NOMO-1 treated with dmso at 0.1 percent for 144 hours (cell line): ENCODE results near the gene AFF3.
"Not testable (repeated sequence)": the region's sequence is repeated elsewhere in the genome, so short reads cannot be mapped to it uniquely, and the experiment has no call there.

Experiments
- DNase-seq: peaks from one replicate; lab custom pipeline; 2025; ENCODE audit not compliant: unreplicated experiment; lab: John Stamatoyannopoulos, UW

Gene AFF3

DNA sequence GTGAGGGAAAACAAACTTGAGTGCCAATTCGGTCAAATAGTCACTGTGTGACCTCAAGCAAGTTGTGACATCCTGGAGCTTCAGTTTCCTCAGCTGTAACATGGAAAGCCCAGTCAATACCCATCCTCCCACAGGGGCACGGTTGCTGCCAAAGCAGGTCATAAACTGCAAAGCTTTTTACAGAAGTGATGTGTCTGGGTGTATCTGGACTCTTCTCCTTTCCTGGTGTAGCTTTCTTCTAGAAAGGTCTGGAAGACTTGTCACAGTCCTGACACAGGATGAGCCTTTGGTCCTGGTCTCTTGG lies 4.2 kb upstream of the AFF3 start:
- DNase-seq: no peak

DNA sequence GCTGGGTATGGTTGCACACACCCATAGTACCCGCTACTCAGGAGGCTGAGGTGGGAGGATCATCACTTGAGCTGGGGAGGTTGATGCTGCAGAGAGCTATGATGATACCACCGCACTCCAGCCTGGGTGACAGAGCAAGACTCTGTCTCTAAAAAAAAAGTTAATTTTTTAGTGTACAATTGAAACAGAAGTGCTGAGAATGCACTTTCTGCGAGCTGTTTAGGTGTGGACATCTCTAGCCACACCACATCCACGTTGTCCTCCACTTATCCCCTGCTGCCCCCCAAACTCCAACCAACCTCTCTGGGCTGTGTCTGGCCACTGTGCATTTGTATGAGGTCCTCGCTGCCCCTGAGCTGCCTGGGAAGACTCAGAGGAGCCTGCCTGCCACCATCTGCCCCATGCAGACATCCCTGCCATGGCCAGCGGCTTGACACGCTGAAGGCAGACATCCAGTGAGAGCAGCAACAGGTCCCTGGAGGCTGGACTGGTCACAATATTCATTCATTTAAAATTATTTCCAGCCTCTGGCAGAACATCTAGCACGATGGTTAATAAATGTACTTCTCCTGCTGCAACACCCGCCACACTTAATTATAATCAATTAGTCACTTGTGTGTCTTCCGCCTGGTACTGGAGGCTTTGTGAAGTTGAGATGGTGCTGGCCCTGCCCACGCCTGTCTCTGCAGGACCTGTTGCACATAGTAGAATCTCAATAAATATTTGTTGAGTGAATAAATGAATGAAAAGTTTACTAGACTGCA lies 3.7 kb upstream of the AFF3 start:
- no peak for DNase-seq

DNA sequence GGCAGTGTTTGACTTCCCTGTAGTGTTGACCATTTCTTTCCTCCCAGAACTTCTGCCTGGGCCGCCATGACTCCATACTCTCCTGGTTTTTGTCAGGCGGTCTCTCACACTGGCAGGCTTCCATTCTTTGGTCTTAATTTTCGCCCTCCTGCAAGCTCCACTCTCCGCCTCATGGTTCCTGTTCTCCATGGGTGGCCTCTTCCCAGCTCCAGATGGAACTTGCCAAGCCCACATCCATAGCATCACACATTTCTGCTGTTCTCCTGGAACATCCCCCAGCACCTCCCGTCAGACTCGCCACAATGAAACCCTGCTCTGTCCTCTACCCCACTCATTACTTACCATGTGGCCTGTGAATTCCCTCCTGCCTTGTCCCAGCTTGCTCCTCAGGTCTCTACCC lies 896 bp upstream of the AFF3 start:
- DNase-seq: no peak

DNA sequence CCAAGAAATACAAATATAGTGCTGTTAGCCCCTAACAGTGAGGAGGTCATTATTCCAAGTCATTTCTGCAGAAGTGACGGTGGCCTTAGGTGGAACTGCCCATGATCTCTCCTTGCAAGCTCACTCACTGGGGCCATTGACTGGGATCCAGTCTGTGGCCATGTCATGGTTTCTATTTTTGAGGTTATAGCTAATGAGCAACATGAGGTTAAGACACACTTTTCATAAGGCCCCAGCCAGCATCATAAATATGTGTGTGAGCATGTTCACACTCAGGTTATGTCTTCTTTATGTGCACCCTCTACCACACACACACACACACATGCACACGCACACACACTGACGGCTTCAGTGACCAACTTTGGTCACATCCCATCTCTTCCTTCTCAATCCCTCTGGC lies 484 bp downstream of the AFF3 start:
- DNase-seq: no peak

GRCh38 chr2:100140582-100140981 lies 1.8 kb downstream of the AFF3 start:
- peak; percentile 88 for DNase-seq

- DNase-seq: no peak
Observed at GRCh38 chr2:100137866-100138570, 4.4 kb downstream of the AFF3 start.

DNA sequence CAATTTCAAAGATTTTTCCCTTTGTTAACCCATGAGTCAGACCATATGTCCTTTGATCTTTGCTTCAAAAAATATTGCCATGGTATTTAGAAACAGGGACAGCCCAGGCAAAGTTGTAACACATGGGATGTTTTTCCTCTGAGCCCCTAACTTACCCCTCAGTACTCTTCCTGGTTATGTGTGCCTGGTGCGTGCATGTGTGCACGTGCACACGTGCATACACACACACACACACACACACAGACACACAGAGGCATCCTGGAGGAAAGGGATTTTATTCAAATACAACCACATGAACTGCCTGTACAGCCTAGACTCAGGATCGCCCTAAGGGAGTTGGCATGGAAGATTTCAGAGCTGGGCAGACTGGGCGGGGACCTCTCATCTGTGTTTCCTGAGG lies 5.1 kb downstream of the AFF3 start:
- no peak for DNase-seq

DNA sequence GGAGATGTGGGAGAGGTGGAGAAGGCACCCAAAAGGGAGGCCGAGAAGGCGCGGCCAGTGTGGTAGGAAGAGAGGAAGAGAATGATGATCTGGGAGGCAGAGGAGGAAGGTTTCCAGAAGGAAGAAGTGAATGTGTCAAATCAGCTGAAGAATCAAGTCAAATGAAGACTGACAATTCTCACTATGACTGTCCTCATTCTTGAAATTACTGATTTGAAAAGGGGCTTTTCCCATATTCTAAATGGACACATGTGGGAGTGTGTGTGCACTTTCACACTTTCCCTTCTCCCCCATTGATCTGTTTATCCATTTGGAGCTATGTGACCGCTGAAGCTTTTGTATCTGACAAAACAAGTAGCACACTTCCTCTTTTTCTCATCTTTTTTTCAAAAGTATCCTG lies 6.1 kb downstream of the AFF3 start:
- no peak for DNase-seq

DNA sequence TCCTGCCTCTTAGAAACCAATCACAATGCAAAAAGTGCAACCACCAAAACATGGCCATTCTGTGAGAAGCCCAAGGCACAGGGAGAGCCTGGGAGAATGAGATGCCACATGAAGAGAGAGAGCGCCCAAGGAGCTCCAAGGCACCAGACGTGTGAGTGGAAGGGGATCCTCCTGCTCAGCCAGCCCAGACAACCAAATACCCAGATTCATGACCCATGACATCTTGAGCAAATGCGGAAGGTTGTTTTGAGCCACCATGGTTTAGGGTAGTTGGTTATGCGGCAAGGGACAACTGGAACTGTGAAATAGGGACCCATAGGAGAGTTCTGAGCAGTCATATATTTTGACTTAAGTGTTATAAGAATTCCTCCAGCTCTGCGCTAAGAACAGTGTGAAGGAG lies 7.0 kb downstream of the AFF3 start:
- no peak for DNase-seq

DNA sequence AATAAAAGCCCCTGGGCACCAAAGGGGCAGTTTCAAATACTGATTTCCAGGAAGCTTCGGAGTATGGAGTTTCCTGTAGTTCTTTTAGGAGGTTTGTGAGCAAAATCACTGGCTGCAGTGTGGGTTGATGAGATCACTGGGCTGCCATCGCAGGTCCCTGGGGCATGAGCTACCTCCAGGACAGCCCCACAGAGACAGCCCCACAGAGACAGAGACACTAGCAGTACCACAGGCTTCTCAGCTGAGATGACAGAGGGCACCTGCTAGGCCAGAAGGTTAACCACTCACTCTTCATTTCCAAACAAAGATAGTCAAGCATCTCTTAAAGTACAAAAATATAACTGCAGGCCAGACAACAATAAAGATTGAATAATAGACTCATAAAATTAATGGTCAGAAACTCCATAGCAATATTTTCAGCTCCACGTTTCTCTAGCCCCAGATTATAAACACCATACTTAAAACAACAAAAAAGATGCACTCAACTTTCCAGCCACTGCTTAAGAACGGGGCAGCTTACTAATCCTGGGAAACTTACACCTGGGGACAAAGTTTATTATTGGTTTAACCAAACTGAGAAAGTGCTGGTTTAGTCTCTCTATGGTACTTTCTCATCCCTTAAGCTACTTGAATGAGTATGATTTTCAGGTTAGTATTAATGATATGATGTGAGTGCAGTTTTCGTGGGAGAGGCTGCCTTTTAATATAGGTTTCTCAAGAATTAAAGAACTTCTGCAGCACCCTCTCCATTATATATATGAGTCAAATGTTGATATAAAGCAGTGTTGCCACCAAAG lies 11.6 kb downstream of the AFF3 start:
- no peak for DNase-seq

GRCh38 chr2:100126897-100127401 lies 15.4 kb downstream of the AFF3 start:
- no peak for DNase-seq

GRCh38 chr2:100126201-100126600 lies 16.2 kb downstream of the AFF3 start:
- no peak for DNase-seq

- DNase-seq: no peak
Observed at GRCh38 chr2:100125626-100126025, 16.8 kb downstream of the AFF3 start.

DNA sequence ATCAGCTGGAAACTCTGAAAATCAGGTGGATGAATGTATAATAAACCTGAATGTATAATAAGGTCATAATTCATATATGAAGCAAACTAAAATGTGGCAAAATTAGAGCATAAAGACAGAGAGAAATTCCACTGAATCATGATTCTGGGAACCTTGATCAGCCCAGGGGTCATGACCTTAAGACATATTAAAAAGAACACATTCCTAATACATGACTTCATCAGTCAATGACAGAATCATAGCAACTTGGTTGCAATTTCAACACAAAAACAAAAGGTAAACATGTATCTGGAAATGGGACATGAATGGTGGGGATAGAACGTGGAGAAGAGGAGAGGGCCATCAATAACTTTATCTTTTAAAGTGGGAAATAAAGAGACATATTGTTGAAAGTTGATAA lies 17.6 kb downstream of the AFF3 start:
- no peak for DNase-seq

- no peak for DNase-seq
Observed at GRCh38 chr2:100121124-100121718, 21.2 kb downstream of the AFF3 start.

DNA sequence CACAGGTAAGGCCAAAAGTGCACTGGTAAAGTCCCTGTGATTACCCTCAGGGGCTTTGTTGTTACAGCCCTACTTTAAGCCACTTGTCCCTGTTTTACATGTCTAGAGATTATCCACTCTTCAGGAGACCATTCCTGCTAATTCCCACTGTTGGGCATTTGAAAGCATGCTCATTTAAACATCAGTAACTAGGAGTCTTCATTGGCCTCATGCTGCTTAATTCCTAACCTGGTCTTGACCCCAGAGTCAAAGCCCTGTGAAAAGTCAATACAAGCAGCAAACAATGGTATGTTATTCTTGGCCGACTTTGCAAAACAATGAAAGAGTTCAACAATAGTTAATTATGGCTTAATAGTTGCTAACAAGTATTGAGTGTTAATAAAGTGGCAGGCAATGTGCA lies 23.2 kb downstream of the AFF3 start:
- DNase-seq: no peak

- DNase-seq: no peak
Observed at GRCh38 chr2:100113990-100114433, 28.4 kb downstream of the AFF3 start.

GRCh38 chr2:100110614-100111000 lies 31.8 kb downstream of the AFF3 start:
- no peak for DNase-seq

GRCh38 chr2:100109986-100110613 lies 32.3 kb downstream of the AFF3 start:
- DNase-seq: no peak

GRCh38 chr2:100108648-100109020 lies 33.8 kb downstream of the AFF3 start:
- not testable (repeated sequence) for DNase-seq
